ENCODE results near the gene AP3M1. TPM values are rescaled to one million over a fixed set of nuclear protein-coding genes. Genes with fewer than 3 reads are reported as not detected.
"Not testable (repeated sequence)": the region's sequence is repeated elsewhere in the genome, so short reads cannot be mapped to it uniquely, and the experiment has no call there.

The AP3M1 gene
- 43.3 and 43.9 TPM in 2 replicates for total RNA-seq

GRCh38 chr10:74150204-74150989 lies at the start of gene AP3M1:
AP3M1 (minus strand) TSS chr10:74150828; CDS start chr10:74138379, 12,449 bp downstream.
- DNase-seq (ENCODE audit: extremely low read depth, low read depth, low spot score), result no peak

GRCh38 chr10:74199315-74199714 lies 48.7 kb upstream of the AP3M1 start:
- no peak for DNase-seq (ENCODE audit: extremely low read depth, low read depth, low spot score)

DNA sequence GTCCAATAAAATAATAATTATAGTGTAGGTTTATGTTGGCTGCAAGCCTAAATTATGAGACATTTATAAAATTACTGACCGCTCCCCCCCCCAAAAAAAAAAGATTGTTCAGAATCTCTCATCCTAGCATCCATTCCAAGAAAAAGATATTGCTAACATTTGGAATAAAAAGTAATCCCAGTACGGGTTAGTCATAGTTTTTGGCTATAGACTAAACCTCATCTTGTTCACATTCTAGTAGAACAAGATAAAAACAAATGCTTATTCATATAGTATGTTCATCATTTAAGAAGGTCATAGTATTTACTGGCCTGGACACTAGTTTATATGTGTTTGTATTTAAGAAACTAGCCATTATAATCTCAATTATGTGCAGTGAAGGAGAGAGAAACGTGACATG lies 44.4 kb upstream of the AP3M1 start:
- no peak for DNase-seq (ENCODE audit: extremely low read depth, low read depth, low spot score)

DNA sequence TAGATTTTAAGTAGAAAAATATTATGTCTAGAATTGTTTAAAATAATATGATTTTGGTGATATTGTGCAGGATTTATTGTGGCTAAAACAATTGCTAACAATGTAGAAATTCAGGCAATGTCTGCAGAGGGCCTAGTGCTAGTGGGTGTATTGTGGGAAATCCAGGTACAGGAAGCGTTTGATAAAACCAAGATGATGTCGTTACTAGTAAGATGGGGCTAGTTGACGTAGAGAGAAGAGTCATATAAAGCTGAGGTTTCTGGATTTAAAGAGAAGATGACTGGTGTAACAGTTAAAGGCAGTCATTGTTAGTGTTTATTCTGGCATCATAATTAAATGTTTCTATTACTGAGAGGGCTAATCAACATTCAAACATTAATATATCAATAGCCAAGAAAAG lies 43.9 kb upstream of the AP3M1 start:
- DNase-seq (ENCODE audit: extremely low read depth, low read depth, low spot score), result no peak

DNA sequence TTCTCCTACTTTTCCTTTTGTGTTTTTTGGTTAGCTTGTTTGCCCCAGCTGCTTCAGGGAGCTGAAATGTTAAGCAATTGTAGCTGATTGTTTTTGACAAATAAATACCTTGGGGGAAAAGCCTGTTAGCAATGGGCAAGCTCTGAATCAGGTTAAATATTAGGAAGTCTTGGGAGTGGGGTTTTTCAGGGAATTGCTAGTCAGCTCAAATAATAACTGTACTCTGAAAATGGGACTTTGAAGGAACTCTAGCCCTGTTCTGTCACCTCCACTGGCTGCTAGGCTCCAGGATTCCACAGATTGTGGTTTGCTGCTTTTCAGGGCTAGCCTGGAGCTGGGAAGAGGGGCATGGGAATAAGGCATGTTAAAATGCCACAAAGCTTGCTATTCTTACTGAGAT lies 39.9 kb upstream of the AP3M1 start:
- DNase-seq (ENCODE audit: extremely low read depth, low read depth, low spot score), result no peak

DNA sequence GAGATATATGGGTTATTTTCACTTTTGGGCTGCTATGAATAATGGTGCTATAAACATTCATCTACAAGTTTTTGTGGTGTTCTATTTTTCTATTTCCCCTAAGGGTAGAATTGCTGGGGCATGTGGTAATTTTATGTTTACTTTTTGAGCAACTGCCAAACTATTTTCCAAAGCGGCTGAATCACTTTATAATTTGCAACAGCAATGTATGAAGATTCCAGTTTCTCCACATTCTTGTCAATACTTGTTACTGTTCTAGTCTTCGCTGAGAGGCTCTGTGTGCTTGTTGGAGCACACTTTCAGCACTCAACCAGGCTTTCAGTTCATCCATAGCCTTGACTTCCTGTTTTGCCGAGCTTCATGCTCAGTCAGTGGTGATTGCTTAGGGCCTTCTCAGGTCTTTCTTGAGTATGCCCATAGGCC lies 39.4 kb upstream of the AP3M1 start:
- no peak for DNase-seq (ENCODE audit: extremely low read depth, low read depth, low spot score)

DNA sequence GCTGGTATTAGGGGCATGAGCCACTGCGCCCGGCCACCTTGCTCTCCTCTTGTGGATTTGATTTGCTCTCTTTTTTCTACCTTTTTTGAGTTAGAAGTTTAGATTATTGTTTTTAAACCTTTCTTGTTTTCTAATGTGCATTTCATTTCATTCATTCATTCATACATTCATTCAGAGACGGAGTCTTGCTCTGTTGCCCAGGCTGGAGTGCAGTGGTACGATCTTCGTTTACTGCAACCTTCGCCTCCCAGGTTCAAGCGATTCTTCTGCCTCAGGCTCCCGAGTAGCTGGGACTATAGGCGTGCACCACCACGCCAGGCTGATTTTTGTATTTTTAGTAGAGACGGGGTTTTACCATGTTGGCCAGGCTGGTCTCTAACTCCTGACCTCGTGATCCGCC lies 38.0 kb upstream of the AP3M1 start:
- DNase-seq (ENCODE audit: extremely low read depth, low read depth, low spot score), result not testable (repeated sequence)

DNA sequence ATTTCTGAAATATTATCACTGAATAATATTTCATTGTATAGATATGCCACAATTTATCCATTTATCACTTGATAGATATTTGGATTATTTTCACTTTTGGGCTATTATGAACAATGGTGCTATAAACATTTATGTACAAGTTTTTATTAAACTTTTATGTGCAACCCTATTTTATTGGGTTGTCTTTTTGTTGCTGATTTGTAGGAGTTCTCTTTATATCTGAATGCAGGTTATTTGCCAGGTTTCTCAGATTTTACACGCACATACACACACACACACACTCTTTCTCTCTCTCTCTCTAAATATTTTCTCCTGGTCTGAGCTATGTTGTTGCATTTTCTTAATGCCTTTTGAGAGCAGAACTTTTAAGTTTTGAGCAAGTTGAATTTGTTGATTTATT lies 36.6 kb upstream of the AP3M1 start:
- DNase-seq (ENCODE audit: extremely low read depth, low read depth, low spot score), result no peak

DNA sequence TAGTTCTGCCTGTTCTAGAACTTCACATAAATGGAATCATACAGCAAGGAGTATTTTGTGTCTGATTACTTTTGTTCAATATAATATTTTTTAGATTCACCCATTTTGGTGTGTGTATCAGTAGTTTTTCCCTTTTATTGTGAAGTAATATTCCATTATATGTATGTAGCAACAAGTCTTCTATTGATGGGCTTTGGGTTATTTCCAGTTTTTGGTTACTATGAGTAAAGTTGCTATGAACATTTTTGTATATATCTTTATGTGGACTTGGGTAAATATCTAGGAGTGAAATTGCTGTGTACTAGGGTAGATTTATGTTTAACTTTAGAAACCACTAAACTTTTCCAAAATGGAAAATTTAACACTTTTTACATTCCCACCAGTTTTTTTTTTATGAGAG lies 36.0 kb upstream of the AP3M1 start:
- no peak for DNase-seq (ENCODE audit: extremely low read depth, low read depth, low spot score)

- no peak for DNase-seq (ENCODE audit: extremely low read depth, low read depth, low spot score)
These were observed 28.6 kb upstream of the AP3M1 start for GRCh38 chr10:74179111-74179710.

GRCh38 chr10:74178042-74178791 lies 27.6 kb upstream of the AP3M1 start:
- no peak for DNase-seq (ENCODE audit: extremely low read depth, low read depth, low spot score)

DNA sequence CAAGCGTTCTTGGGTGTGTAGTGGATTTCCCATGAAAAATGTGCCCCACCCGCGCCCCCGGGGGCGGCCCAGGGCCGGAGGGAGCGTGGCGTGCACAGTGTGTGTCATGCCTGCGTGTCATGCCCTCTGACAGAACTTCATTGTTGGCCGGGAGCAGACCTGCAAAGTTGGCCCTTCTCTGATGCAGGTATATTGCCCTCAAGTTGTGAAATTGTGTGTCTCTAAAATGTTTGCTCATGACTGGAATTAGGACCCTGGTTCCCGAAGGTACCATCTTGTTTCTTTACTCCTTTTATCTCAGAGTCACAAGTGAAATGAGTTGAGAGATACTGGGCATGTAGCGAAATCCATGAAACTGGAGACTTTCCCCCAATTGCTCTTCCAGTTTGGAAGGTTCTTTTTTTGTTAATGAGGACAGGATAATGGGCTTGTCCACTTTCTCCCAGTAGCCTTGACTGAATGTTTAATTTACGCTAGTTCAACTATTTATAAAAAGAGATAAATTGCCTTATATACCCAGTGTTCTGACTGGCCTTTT lies 26.6 kb upstream of the AP3M1 start:
- DNase-seq (ENCODE audit: extremely low read depth, low read depth, low spot score), result no peak

GRCh38 chr10:74176380-74177139 lies 25.9 kb upstream of the AP3M1 start:
- DNase-seq (ENCODE audit: extremely low read depth, low read depth, low spot score), result peak; percentile 69

GRCh38 chr10:74175510-74176379 lies 25.1 kb upstream of the AP3M1 start:
- no peak for DNase-seq (ENCODE audit: extremely low read depth, low read depth, low spot score)

GRCh38 chr10:74174521-74174920 lies 23.9 kb upstream of the AP3M1 start:
- DNase-seq (ENCODE audit: extremely low read depth, low read depth, low spot score), result no peak

DNA sequence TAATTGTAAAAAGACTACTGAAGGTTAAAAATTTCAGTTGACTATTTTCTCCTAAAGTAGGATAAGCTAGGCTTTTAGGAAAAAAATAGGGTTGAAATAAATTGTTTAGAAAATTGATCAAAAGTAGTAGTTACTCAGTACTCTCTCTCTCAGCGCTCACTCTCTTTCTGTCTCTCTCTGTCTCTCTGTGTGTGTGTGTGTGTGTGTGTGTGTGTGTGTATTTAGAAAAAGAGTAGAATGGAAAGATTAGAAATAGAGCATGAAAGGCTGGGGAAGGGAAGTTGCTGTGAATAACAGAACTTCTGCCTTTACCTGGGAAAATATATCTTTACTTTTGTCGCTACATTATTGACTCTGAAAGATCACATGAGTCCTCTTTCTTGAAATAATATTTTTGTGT lies 21.0 kb upstream of the AP3M1 start:
- DNase-seq (ENCODE audit: extremely low read depth, low read depth, low spot score), result no peak

DNA sequence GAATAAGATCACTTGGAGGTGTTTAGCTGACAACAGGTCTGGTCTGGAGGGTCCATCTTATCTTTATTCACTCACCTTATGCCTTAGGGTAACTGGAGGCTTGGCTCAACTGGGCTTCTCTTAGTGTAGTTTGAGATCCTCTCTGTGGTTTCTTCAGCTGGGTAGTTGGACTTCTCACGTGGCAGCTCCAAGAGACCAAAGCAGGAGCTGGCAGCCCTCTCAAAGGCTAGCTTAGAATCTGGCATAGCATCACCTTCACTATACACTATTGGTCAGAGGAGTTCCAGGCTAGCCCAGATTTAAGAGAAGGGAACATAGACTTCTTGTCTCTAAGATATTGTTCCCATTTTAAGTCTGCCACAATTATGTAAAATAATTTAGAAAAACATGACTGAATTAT lies 16.8 kb upstream of the AP3M1 start:
- DNase-seq (ENCODE audit: extremely low read depth, low read depth, low spot score), result no peak

- DNase-seq (ENCODE audit: extremely low read depth, low read depth, low spot score), result no peak
These were observed 14.9 kb upstream of the AP3M1 start for GRCh38 chr10:74165530-74165901.

DNA sequence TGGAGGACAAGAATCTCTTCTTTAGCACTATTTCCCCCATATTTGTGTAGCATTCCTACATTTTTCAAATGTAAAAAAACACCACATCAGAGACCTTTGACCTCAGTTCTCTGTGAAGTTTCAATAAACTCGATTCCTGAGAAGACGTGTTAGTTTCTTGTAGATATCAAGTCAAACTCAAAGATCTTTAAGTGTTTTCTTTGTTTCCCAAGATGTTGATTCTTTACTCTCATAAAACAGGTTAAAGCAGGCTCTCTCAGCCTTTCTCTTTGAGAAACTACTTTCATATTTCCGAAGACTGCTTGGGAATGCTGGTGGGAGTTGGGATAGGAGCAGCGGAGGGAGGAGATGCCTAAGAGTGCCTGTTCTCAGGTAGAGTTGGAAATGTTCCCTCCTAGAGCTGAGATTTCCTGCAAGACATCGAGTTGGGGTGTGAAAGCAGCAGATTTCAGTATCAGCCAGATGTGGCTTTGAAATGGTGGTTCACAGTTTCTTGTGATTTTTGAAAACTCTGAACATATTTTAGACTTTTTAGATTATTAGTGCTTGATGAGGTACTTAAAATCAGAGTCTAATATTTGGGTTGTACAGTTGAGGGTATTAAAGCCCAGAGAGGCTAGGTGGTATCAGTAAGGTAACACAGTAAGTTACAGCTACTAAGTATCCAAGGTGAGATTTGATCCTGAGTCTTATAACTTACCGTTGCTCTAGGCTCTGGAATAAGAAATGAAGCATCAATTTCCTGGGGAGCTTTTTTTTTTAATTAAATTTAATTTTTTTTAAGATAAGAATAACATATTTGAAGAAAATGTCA lies 14.3 kb upstream of the AP3M1 start:
- no peak for DNase-seq (ENCODE audit: extremely low read depth, low read depth, low spot score)
